HepG2 (cell line): ENCODE results near the gene ACAT1. TPM values are rescaled to one million over a fixed set of nuclear protein-coding genes. Genes with fewer than 3 reads are reported as not detected.

ENCODE experiments used
- ATAC-seq: fragments of 200-7000 bp; cut with Tn5 transposase; 3 replicates; pipeline ENCODE4 v1.9.1; 2020; ENCODE audit warnings: mild to moderate bottlenecking, moderate library complexity
- BruUV-seq: library from RNA; stranded (reverse); fragments of 400-500 nt; replicated peaks from 2 replicates; lab custom pipeline; 2021; lab: Mats Ljungman, UMichigan
- CTCF ChIA-PET: fragments of 300-600 bp; formaldehyde crosslinking; extraction: SDS; loops from one replicate; lab custom pipeline; 2021; ENCODE audit warnings: low total read pairs, inconsistent platforms, low intra/inter-chr PET ratio; lab: Yijun Ruan, JAX
- POLR2A ChIA-PET: fragments of 350-600 bp; sonication (Branson Sonifier 250); formaldehyde crosslinking; loops from one replicate; lab custom pipeline; 2020; ENCODE audit warnings: antibody characterized with exemption, inconsistent platforms; lab: Yijun Ruan, JAX
- DNase-seq: peaks from one replicate; pipeline ENCODE4 v3.0.0-alpha.2; 2015; ENCODE audit warnings: low spot score
- FAIRE-seq: peaks from 3 replicates; lab custom pipeline; 2011; peaks lifted over from hg19 to GRCh38; lab: Jason Lieb, UNC
- H2AFZ ChIP-seq: one replicate; pipeline ENCODE4 v1.6.1; 2011; ENCODE audit warnings: low read length, inconsistent platforms
- H3K27ac ChIP-seq: fragments of 300-600 bp; 3 replicates; pipeline ENCODE4 v1.8.0; 2011; ENCODE audit warnings: mixed run types, mild to moderate bottlenecking, mixed read lengths, low read length, inconsistent platforms; ENCODE audit not compliant: insufficient read depth; ENCODE audit errors: extremely low read length
- H3K27me3 ChIP-seq, 2 experiments: fragments of 200-600 bp in 1 of 2; 2 replicates in 1 of 2; 3 replicates in 1 of 2; pipeline versions ENCODE4 v1.6.0 to v1.8.0; 2011; ENCODE audit warnings: low read length in 2 of 2, mild to moderate bottlenecking in 2 of 2, moderate library complexity in 2 of 2, inconsistent platforms in 1 of 2; ENCODE audit not compliant: insufficient read depth in 2 of 2, control insufficient read depth in 1 of 2
- H3K36me3 ChIP-seq, 2 experiments: fragments of 200-600 bp in 1 of 2; replicated peaks in 1 of 2; 2 replicates in 1 of 2; 3 replicates in 1 of 2; pipeline versions ENCODE4 v1.5.1 to v1.8.0; 2011; ENCODE audit warnings: low read length in 2 of 2, inconsistent platforms in 1 of 2; ENCODE audit not compliant: insufficient read depth in 2 of 2, control insufficient read depth in 1 of 2
- H3K4me1 ChIP-seq: 2 replicates; pipeline ENCODE4 v1.5.1; 2012; ENCODE audit warnings: low read length, inconsistent platforms; ENCODE audit not compliant: insufficient read depth
- H3K4me2 ChIP-seq: 2 replicates; pipeline ENCODE4 v1.6.0; 2011; ENCODE audit warnings: low read depth, low read length, inconsistent platforms
- H3K4me3 ChIP-seq, 3 experiments: fragments of 200-600 bp in 1 of 3; sonication (generic), shearing (Covaris generic) in 1 of 3; replicated peaks in 1 of 3; 2 replicates each; pipeline ENCODE4 v1.5.1; 2011 to 2016; ENCODE audit warnings: low read length in 3 of 3, inconsistent platforms in 2 of 3, low read depth in 2 of 3, mild to moderate bottlenecking in 2 of 3, control low read depth in 1 of 3, mixed read lengths in 1 of 3; ENCODE audit not compliant: insufficient read depth in 1 of 3
- H3K79me2 ChIP-seq: one replicate; pipeline ENCODE4 v1.6.1; 2011; ENCODE audit warnings: low read length, inconsistent platforms; ENCODE audit not compliant: insufficient read depth
- H3K9ac ChIP-seq: 2 replicates; pipeline ENCODE4 v1.6.0; 2011; ENCODE audit warnings: mild to moderate bottlenecking, low read depth, low read length, inconsistent platforms; ENCODE audit not compliant: insufficient read depth
- H3K9me3 ChIP-seq: 2 replicates; pipeline ENCODE4 v1.5.1; 2012; ENCODE audit warnings: mild to moderate bottlenecking, low read length
- H4K20me1 ChIP-seq: 2 replicates; pipeline ENCODE4 v1.6.0; 2011; ENCODE audit warnings: inconsistent platforms, mild to moderate bottlenecking, low read length, moderate library complexity; ENCODE audit not compliant: insufficient read depth
- CAMTA2 ChIP-seq: sonication (generic); formaldehyde crosslinking; IDR thresholded peaks from 2 replicates; pipeline ENCODE4 v1.4.0; 2020; ENCODE audit warnings: mild to moderate bottlenecking, missing genetic modification reagents, borderline replicate concordance
- CEBPB ChIP-seq: IDR thresholded peaks from 2 replicates; pipeline ENCODE4 v1.6.1; 2011; ENCODE audit warnings: low read depth, low read length, improper control_type of control experiment, borderline replicate concordance
- CEBPG ChIP-seq: IDR thresholded peaks from 2 replicates; pipeline ENCODE4 v1.6.1; 2016
- IRF2 ChIP-seq: IDR thresholded peaks from 2 replicates; pipeline ENCODE4 v1.6.1; 2018; ENCODE audit warnings: missing genetic modification reagents, missing compliant biosample characterization
- ZBTB46 ChIP-seq: sonication (generic); formaldehyde crosslinking; IDR thresholded peaks from 2 replicates; pipeline ENCODE4 v1.4.0; 2020; ENCODE audit warnings: mild to moderate bottlenecking, missing genetic modification reagents, borderline replicate concordance
- ZNF432 ChIP-seq: sonication (generic); formaldehyde crosslinking; IDR thresholded peaks from 2 replicates; pipeline ENCODE4 v1.5.0; 2020; ENCODE audit warnings: missing genetic modification reagents, mild to moderate bottlenecking, borderline replicate concordance
- ZSCAN9 ChIP-seq: IDR thresholded peaks from 2 replicates; pipeline ENCODE4 v1.6.1; 2016; ENCODE audit warnings: borderline replicate concordance
- WGBS: methylation state at CpG from one replicate; pipeline ENCODE4 v1.1.6; 2017; ENCODE audit warnings: low lambda C conversion rate; 5-methylcytosine and 5-hydroxymethylcytosine counted together
- in situ Hi-C: cut with HindIII; loops from 2 replicates; pipeline ENCODE4 v1.10.0; 2017; ENCODE audit warnings: low pct_unique_long_range_greater_than_20kb; ENCODE audit not compliant: extremely low pct_ligation_motif_present
- intact Hi-C: fragments of 100-400 bp; cut with micrococcal nuclease; formaldehyde crosslinking; loops from one replicate; pipeline ENCODE4 v1.10.0; 2022; ENCODE audit not compliant: unreplicated experiment
- polyA plus RNA-seq, 8 experiments: library from polyadenylated mRNA; depleted of rRNA in 3 of 8; stranded (reverse) in 7 of 8; unstranded in 1 of 8; fragments of >200 nt; fragmentation: Illumina TruSeq in 4 of 8; extraction: Trizol in 4 of 8; gene quantifications; 2 replicates each; pipeline versions ENCODE4 v1.2.1 to v1.2.3, GENCODE V29; 2011 to 2016; ENCODE audit warnings: low read depth in 4 of 8, missing spikeins in 1 of 8, mixed read lengths in 1 of 8; ENCODE audit not compliant: insufficient read depth in 1 of 8
- total RNA-seq, 5 experiments: library from RNA; depleted of rRNA; stranded (reverse); fragments of >200 nt; fragmentation: Illumina TruSeq; extraction: Trizol; gene quantifications; 2 replicates each; pipeline ENCODE4 v1.2.3, GENCODE V29; 2016; ENCODE audit warnings: low read depth in 1 of 5

Gene ACAT1
- total and polyA plus RNA-seq, 2 of the 13 experiments (the other 11 are each of a cell fraction or from before 2014, with no cell fraction given): 103 to 165 TPM

GRCh38 chr11:108084811-108085210 lies 36.6 kb upstream of the ACAT1 start:
- Histone ChIP-seq H3K36me3 (peaks cover 7 to 56% of the 10 kb centered on the region in 2 experiments), H3K4me3 (no peak overlapping the region), H3K4me2 (no peak overlapping the region), H3K9me3 (no peaks in the 10 kb centered on the region), H2AFZ (no peak overlapping the region), H3K27me3 (no peaks in the 10 kb centered on the region), H3K27ac (no peak overlapping the region), H3K4me1 (no peaks in the 10 kb centered on the region), H4K20me1 (no peaks in the 10 kb centered on the region), H3K79me2 (no peaks in the 10 kb centered on the region), H3K9ac (no peak overlapping the region)
- FAIRE-seq: no peak
- 100% methylated on average over 1 of the region's 1 CpG for whole genome bisulfite sequencing
- no peak for ATAC-seq
- intact Hi-C loops: no loop called here
- in situ Hi-C loops: no loop called here
- BruUV-seq: TSS peak; percentile 18
- POLR2A ChIA-PET: no interaction called here
- DNase-seq: no peak
- CTCF ChIA-PET: no interaction called here
- no peak for TF ChIP-seq ZSCAN9
- no peak for TF ChIP-seq ZBTB46
- no peak for TF ChIP-seq ZNF432 (CRISPR knock-in tag)
- no peak for TF ChIP-seq CAMTA2 (CRISPR knock-in tag)

- H4K20me1 ChIP-seq: no peaks in the 10 kb centered on the region
- H3K4me2 ChIP-seq: no peak overlapping the region
- no peak for DNase-seq
- ChIA-PET CTCF (no interaction called here), POLR2A (no interaction called here)
- intact Hi-C loops: no loop called here
- H3K27ac ChIP-seq: no peak overlapping the region
- no peaks in the 10 kb centered on the region for H3K79me2 ChIP-seq
- peak; percentile 69 for TF ChIP-seq CEBPB
- no peak for TF ChIP-seq IRF2 (CRISPR knock-in tag)
- 0 out of 2 replicates have a peak, but pooled peaks have one; percentile 23 for TF ChIP-seq CEBPG
- no peak overlapping the region for H3K4me3 ChIP-seq
- no TSS peak for BruUV-seq
- in situ Hi-C loops: no loop called here
- no peaks in the 10 kb centered on the region for H3K9me3 ChIP-seq
- H3K4me1 ChIP-seq: no peaks in the 10 kb centered on the region
- no peak overlapping the region for H3K9ac ChIP-seq
- WGBS: 96% methylated on average over 2 of the region's 2 CpGs
- no peak for FAIRE-seq
- no peaks in the 10 kb centered on the region for H3K27me3 ChIP-seq
- ATAC-seq: no peak
- no peak overlapping the region for H2AFZ ChIP-seq
- H3K36me3 ChIP-seq: peaks cover 5 to 48% of the 10 kb centered on the region in 2 experiments
Measured at GRCh38 chr11:108085672-108086071, 35.7 kb upstream of the ACAT1 start.
